CD4-positive, alpha-beta T cell (primary cell): ENCODE data around the gene TSHZ2. TPM values are rescaled to one million over a fixed set of nuclear protein-coding genes. Genes with fewer than 3 reads are reported as not detected.

Experiments used
- ATAC-seq: fragments of 200-7000 bp; cut with Tn5 transposase; one replicate; pipeline ENCODE4 v1.10.0; 2022; ENCODE audit warnings: mild to moderate bottlenecking; ENCODE audit not compliant: poor library complexity
- CTCF ChIA-PET: fragments of 350-600 bp; sonication (Branson Sonifier 250); formaldehyde crosslinking; loops from one replicate; lab custom pipeline; 2021; ENCODE audit warnings: antibody characterized with exemption, inconsistent platforms; lab: Charles Lee
- POLR2A ChIA-PET: fragments of 350-600 bp; sonication (Branson Sonifier 250); formaldehyde crosslinking; loops from one replicate; lab custom pipeline; 2021; ENCODE audit warnings: antibody characterized with exemption, inconsistent platforms; lab: Charles Lee
- DNase-seq, 14 experiments: peaks; one replicate each; pipeline ENCODE4 v3.0.0-alpha.2; 2013 to 2020; ENCODE audit warnings: mixed read lengths in 2 of 14
- H3K27ac ChIP-seq, 2 donors: one replicate each; pipeline versions ENCODE4 v1.5.1 to v1.7.0; 2013; ENCODE audit warnings: low read length in 2 of 2, low read depth in 1 of 2, mild to moderate bottlenecking in 1 of 2
- H3K27me3 ChIP-seq, 2 experiments: 1 replicate in 1 of 2; 2 replicates in 1 of 2; pipeline versions ENCODE4 v1.6.1 to v1.7.0; 2013; ENCODE audit warnings: low read length in 2 of 2, control low read depth in 1 of 2, mild to moderate bottlenecking in 1 of 2, moderate library complexity in 1 of 2; ENCODE audit not compliant: insufficient read depth in 2 of 2, control insufficient read depth in 1 of 2
- H3K36me3 ChIP-seq: one replicate; pipeline ENCODE4 v1.6.1; 2013; ENCODE audit warnings: low read length, control low read depth; ENCODE audit not compliant: insufficient read depth
- H3K4me1 ChIP-seq: one replicate; pipeline ENCODE4 v1.6.1; 2013; ENCODE audit warnings: low read length, control low read depth; ENCODE audit not compliant: insufficient read depth
- H3K4me3 ChIP-seq: one replicate; pipeline ENCODE4 v1.5.1; 2013; ENCODE audit warnings: mild to moderate bottlenecking, low read length, moderate library complexity
- H3K9me3 ChIP-seq, 2 experiments: 1 replicate in 1 of 2; 2 replicates in 1 of 2; pipeline versions ENCODE4 v1.6.1 to v1.7.0; 2013; ENCODE audit warnings: low read length in 2 of 2, mild to moderate bottlenecking in 2 of 2, control low read depth in 1 of 2, moderate library complexity in 1 of 2; ENCODE audit not compliant: control insufficient read depth in 1 of 2, insufficient read depth in 1 of 2
- H3K27ac Mint-ChIP-seq: one replicate; pipeline ENCODE4 v1.8.0; 2020; ENCODE audit warnings: mixed read lengths
- H3K27me3 Mint-ChIP-seq: one replicate; pipeline ENCODE4 v1.8.0; 2021; ENCODE audit warnings: mixed read lengths
- H3K36me3 Mint-ChIP-seq: one replicate; pipeline ENCODE4 v1.8.0; 2021; ENCODE audit warnings: low read depth, mixed read lengths
- H3K4me1 Mint-ChIP-seq: one replicate; pipeline ENCODE4 v1.8.0; 2021; ENCODE audit warnings: low read depth, mixed read lengths
- H3K4me3 Mint-ChIP-seq: one replicate; pipeline ENCODE4 v1.8.0; 2020; ENCODE audit warnings: mild to moderate bottlenecking, mixed read lengths
- H3K9me3 Mint-ChIP-seq: one replicate; pipeline ENCODE4 v1.8.0; 2020; ENCODE audit warnings: mixed read lengths
- intact Hi-C, 2 experiments: fragments of 100-400 bp; cut with DNase I in 1 of 2; cut with micrococcal nuclease in 1 of 2; formaldehyde crosslinking; loops; one replicate each; pipeline versions ENCODE4 v1.15.1 to v1.9.0; 2023 to 2025; cut with DNase I, micrococcal nuclease
- total RNA-seq, 174 experiments: library from RNA in 2 of 174; stranded (reverse) in 2 of 174; gene quantifications; one replicate each; pipeline ENCODE4 v1.2.3 and lab custom pipeline; 2021 to 2026
- TF ChIP-seq, protein P1 (sequence below): fragments of 200-600 bp; IDR thresholded peaks from one replicate; pipeline ENCODE4 v1.8.0; 2022; ENCODE audit warnings: antibody characterized with exemption, mild to moderate bottlenecking

The TSHZ2 gene
- total RNA-seq, 2 experiments from 2014 or later = 26.1 to 27.4 TPM

DNA sequence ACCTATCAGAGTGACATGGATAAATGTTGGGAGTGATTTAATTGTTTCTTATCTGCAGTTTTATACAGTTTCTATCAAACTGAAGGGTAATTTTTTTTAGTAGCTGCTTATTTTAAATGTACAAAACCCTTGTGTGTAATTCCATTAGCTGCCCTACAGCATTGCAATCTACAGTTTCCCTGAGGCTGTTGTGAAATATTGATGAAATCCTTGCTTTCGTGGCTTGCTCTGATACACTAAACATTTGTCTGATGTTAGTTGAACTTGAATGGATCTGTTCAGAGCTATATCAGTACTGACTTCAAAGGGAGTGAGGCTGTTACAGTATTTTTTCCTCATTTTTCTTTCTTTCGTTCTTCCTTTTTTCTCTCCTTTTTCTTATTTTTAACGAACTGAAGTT is 255.4 kb downstream of the TSHZ2 start:
- intact Hi-C loops = no loop called here
- no peaks in the 10 kb centered on the region for H3K9me3 ChIP-seq
- H3K27me3 Mint-ChIP-seq = peaks cover 12% of the 10 kb centered on the region
- peaks cover 4% of the 10 kb centered on the region for H3K4me1 Mint-ChIP-seq
- H3K9me3 Mint-ChIP-seq = no peaks in the 10 kb centered on the region
- no peaks in the 10 kb centered on the region for H3K36me3 ChIP-seq
- no peaks in the 10 kb centered on the region for H3K36me3 Mint-ChIP-seq
- H3K4me1 ChIP-seq = no peaks in the 10 kb centered on the region
- POLR2A ChIA-PET = interaction anchor here (0.6 kb wide), 1 partner anchor 67 kb away, joined by 3 read pairs; no protein-coding TSS in a partner anchor
- CTCF ChIA-PET = interaction anchor here (1.2 kb wide), 1 partner anchor 14 kb away, joined by 4 read pairs; no protein-coding TSS in a partner anchor
- ATAC-seq (no peak), DNase-seq (no peak)
- H3K27me3 ChIP-seq = peaks cover 0 to 4% of the 10 kb centered on the region in 2 experiments
- TF ChIP-seq, protein P1, sequence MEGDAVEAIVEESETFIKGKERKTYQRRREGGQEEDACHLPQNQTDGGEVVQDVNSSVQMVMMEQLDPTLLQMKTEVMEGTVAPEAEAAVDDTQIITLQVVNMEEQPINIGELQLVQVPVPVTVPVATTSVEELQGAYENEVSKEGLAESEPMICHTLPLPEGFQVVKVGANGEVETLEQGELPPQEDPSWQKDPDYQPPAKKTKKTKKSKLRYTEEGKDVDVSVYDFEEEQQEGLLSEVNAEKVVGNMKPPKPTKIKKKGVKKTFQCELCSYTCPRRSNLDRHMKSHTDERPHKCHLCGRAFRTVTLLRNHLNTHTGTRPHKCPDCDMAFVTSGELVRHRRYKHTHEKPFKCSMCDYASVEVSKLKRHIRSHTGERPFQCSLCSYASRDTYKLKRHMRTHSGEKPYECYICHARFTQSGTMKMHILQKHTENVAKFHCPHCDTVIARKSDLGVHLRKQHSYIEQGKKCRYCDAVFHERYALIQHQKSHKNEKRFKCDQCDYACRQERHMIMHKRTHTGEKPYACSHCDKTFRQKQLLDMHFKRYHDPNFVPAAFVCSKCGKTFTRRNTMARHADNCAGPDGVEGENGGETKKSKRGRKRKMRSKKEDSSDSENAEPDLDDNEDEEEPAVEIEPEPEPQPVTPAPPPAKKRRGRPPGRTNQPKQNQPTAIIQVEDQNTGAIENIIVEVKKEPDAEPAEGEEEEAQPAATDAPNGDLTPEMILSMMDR = no peak
- no peak overlapping the region for H3K27ac Mint-ChIP-seq
- H3K4me3 ChIP-seq = no peak overlapping the region
- H3K4me3 Mint-ChIP-seq = no peak overlapping the region
- no peak overlapping the region for H3K27ac ChIP-seq

DNA sequence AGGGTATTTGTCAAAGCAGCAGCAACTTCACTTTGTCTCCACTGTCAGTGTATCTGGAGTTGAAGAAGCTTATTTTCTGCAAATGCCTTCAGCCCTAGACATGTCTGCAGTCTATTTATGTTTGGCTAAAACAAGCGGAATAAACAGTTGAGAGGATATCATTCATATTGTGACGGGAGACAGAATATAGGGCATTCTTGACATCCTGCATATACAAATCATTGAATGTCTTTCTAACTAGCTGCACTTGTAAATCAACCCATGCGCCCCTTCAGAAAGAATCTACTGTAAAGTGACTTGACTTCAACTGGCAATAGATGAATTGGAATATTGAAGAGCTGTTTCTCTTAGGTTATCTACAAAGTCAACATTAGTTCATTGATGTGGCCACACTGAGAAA is 258.9 kb downstream of the TSHZ2 start:
- Mint-ChIP-seq H3K9me3 (no peaks in the 10 kb centered on the region), H3K36me3 (peaks cover 6% of the 10 kb centered on the region), H3K4me1 (peaks cover 4% of the 10 kb centered on the region), H3K27me3 (peaks cover 19% of the 10 kb centered on the region), H3K27ac (no peak overlapping the region), H3K4me3 (no peak overlapping the region)
- H3K9me3 ChIP-seq = no peaks in the 10 kb centered on the region
- H3K27me3 ChIP-seq = peaks cover 0 to 4% of the 10 kb centered on the region in 2 experiments
- H3K36me3 ChIP-seq = no peaks in the 10 kb centered on the region
- TF ChIP-seq, protein P1 = no peak
- ATAC-seq (no peak), DNase-seq (no peak)
- ChIA-PET POLR2A (no interaction called here), CTCF (no interaction called here)
- intact Hi-C loops = no loop called here
- no peak overlapping the region for H3K4me3 ChIP-seq
- no peak overlapping the region for H3K27ac ChIP-seq
- H3K4me1 ChIP-seq = no peaks in the 10 kb centered on the region

DNA sequence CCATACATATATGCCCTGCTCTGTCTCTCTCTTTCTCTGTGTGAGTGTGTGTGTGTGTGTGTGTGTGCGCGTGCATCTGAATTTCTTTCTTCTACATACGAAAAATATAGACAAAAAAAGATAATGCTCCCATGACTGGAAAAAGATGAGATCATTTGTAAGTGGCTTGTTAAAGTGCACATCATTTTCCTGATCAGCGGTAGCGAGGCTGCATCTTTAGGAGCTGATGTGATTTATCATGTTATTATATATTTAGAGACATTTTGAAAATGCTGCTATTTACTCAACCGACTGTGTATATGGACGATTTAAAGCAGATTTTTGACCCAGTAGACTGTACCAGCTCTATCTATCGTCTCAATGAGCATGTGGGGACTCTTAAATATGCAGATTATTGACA is 265.3 kb downstream of the TSHZ2 start:
- Mint-ChIP-seq H3K27me3 (peaks cover 7% of the 10 kb centered on the region), H3K4me3 (no peak overlapping the region), H3K27ac (no peak overlapping the region), H3K4me1 (no peaks in the 10 kb centered on the region), H3K9me3 (no peaks in the 10 kb centered on the region), H3K36me3 (peaks cover 6% of the 10 kb centered on the region)
- no peak for ATAC-seq
- Histone ChIP-seq H3K4me1 (no peaks in the 10 kb centered on the region), H3K27ac (no peak overlapping the region), H3K27me3 (no peaks in the 10 kb centered on the region), H3K4me3 (no peak overlapping the region), H3K9me3 (no peaks in the 10 kb centered on the region), H3K36me3 (no peaks in the 10 kb centered on the region)
- TF ChIP-seq, protein P1 = no peak
- POLR2A ChIA-PET = no interaction called here
- intact Hi-C loops = no loop called here
- CTCF ChIA-PET = no interaction called here
- no peak for DNase-seq
